Ramos (cell line): ENCODE results near the gene FAM162B.
"Not testable (repeated sequence)": the region's sequence is repeated elsewhere in the genome, so short reads cannot be mapped to it uniquely, and the experiment has no call there.

Experiments used
- in situ Hi-C: fragments of 300-500 bp; cut with MboI; formaldehyde crosslinking; loops from one replicate; pipeline ENCODE4 v1.14.3; 2022; ENCODE audit warnings: low sequenced_read_pairs; ENCODE audit not compliant: unreplicated experiment

Gene FAM162B

DNA sequence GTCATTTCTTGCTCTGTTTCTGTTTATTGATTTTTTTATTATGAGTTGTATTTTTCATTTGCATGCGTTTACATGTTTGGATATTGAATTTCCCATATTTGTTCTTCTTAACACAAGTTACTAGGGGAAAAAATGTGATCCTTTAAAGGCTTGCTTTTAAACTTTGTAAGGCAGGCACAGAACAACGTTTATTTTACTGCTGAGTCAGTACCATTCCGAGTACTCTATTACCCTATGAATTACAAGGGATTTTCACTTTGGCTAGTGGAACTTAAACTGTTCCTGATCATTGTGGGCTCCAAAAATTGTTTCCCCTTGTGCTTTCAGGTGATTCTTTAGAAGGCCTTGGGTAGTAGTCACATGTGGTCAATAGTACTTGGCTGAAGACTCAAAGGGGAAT, 28.5 kb downstream of the FAM162B start:
- in situ Hi-C loops, result no loop called here

DNA sequence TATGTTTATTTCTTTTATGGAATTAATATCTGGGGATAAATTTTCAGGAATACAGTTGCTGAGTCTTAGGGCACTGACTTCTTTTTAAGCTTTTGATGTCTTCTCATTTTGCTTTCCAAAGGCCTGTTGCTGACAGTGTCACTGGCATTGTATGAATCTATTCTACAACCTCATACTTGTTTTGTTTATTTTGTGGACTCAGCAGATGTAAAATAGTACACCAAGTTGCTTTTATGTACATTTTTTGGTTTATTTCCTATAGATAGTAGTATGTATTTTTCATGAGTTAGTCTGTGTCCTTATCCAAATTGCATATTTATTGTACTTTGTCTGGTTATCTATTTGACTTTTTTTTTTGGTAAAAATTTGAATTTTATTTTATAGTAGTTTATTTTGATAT, 35.0 kb downstream of the FAM162B start:
- in situ Hi-C loops, result no loop called here

DNA sequence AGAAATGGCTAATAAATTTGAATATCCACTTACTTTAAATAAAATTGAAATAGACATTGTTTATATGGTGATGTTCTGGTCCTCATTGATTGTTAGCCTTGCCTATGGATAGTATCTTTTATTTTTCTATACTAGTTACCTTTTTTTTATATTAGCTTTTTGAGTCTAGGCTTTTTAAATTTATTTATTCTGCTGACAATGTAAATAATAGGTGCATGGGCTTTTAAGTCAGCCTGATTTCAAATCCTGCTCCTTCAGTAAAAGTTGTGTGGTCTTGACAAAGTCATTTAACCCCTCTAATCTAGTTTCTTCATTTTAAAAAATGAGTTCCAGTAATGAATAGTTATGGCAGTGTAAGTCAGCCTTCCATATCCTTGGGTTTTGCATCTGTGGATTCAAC, 38.6 kb downstream of the FAM162B start:
- in situ Hi-C loops, result no loop called here

DNA sequence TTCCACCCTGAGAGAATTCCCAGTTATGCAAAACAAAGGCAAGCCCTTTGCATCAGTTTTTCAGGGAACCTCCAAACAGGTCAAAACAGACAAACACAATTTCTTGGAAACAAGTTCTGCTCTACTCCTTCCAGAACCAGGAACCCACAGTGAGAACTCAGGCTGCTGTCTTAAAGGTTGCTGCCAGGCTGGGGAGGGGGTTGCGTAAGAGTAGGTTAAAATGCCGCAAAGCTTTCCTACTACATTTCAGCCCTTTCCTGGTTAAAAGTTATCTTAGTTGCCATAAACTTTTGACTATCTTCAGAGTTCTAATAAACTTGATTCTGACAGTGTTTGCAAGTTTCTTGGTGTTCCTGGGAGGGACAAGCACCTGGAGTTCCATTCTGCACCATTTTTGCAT, 50.8 kb downstream of the FAM162B start:
- in situ Hi-C loops, result no loop called here

DNA sequence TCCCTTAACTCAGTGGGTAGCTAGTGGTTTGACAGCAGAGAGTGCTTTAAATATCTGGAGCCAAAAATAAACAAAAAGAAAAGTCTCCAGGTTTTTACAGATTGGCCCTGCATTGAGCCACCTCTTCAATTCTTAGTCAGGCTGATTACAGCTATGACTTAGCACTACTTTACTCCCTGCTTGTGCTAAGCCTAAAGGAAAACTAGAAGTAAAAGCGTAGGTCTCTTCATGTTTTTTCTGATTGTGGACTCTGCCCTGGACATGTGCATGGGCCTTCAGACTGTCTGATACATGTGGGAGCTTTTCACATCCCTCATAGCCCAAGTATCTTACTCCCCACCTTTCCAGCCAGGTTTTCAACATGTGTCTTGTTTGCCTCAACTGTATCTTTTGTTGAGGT, 51.2 kb downstream of the FAM162B start:
- in situ Hi-C loops, result no loop called here

DNA sequence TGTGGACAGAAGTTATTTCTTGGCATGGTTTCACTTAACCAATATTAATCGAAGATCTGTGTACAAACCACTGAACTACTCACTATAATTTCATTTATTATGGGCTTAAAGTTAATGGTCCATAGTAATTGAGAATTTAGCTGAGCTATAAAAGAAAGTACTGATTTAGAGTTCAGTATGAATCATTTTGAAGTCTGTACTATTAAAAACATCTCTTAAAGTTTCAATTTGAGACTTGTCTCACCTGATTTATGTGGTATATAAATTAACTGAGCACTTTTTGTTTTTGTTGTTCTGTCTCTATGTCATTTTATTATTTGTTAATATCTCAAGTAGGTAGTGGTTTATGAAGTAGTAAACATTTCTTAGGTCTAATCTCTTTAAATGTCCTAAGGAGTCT, 59.6 kb downstream of the FAM162B start:
- in situ Hi-C loops, result no loop called here

DNA sequence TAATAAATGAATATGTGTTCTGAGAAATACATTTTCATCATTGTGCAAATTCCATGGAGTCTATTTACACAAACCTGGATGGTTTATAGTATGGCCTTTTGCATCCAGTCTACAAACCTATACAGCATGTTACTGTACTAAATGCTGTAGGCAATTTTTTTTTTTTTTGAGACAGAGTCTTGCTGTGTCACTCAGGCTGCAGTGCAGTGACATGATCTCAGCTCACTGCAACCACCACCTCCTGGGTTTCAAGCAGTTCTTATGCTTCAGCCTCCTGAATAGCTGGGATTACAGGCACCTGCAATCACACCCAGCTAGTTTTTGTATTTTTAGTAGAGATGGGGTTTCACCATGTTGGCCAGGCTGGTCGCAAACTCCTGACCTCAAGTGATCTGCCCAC, 61.6 kb downstream of the FAM162B start:
- in situ Hi-C loops, result not testable (repeated sequence)
